SK-N-SH treated with all-trans-retinoic acid at 6 μM for 48 hours (cell line): Measurements from ENCODE around the gene NSFL1C.
A peak's percentile ranks its signal among the peaks of the same experiment; 100 is the strongest.

ENCODE experiments used
- ATAC-seq: fragments of 200-7000 bp; cut with Tn5 transposase; 3 replicates; pipeline ENCODE4 v1.9.1; 2020; ENCODE audit warnings: mild to moderate bottlenecking, moderate library complexity
- BACH2 ChIP-seq: fragments of 250-450 bp; sonication (Bioruptor Pico); IDR thresholded peaks from 2 replicates; pipeline ENCODE4 v1.9.0; 2021; ENCODE audit warnings: mild to moderate bottlenecking, borderline replicate concordance
- CSDC2 ChIP-seq: fragments of 250-450 bp; sonication (Bioruptor Pico); IDR thresholded peaks from 2 replicates; pipeline ENCODE4 v1.5.0; 2020; ENCODE audit warnings: mild to moderate bottlenecking, moderate library complexity
- ESRRG ChIP-seq: fragments of 250-450 bp; sonication (Bioruptor Pico); IDR thresholded peaks from 2 replicates; pipeline ENCODE4 v1.6.1; 2021; ENCODE audit warnings: mild to moderate bottlenecking
- GLIS3 ChIP-seq: fragments of 250-450 bp; sonication (Bioruptor Pico); IDR thresholded peaks from 2 replicates; pipeline ENCODE4 v1.5.0; 2020; ENCODE audit warnings: mild to moderate bottlenecking, moderate library complexity
- ISL1 ChIP-seq: fragments of 250-450 bp; sonication (Bioruptor Pico); IDR thresholded peaks from 2 replicates; pipeline ENCODE4 v2.1.2; 2022; ENCODE audit warnings: mild to moderate bottlenecking, moderate library complexity
- OSR1 ChIP-seq: fragments of 250-450 bp; sonication (Bioruptor Pico); IDR thresholded peaks from 2 replicates; pipeline ENCODE4 v1.8.0; 2022; ENCODE audit warnings: moderate library complexity, mild to moderate bottlenecking, inconsistent platforms
- PPARA ChIP-seq: fragments of 250-450 bp; sonication (Bioruptor Pico); IDR thresholded peaks from 2 replicates; pipeline ENCODE4 v1.5.0; 2020; ENCODE audit warnings: mild to moderate bottlenecking, borderline replicate concordance
- RARB ChIP-seq: fragments of 250-450 bp; sonication (Bioruptor Pico); IDR thresholded peaks from 2 replicates; pipeline ENCODE4 v1.8.0; 2021; ENCODE audit warnings: mild to moderate bottlenecking, moderate library complexity
- TCF4 ChIP-seq: fragments of 250-450 bp; sonication (Bioruptor Pico); IDR thresholded peaks from 2 replicates; pipeline ENCODE4 v1.8.0; 2021; ENCODE audit warnings: mild to moderate bottlenecking, moderate library complexity, borderline replicate concordance
- TOX ChIP-seq: fragments of 250-450 bp; sonication (Bioruptor Pico); IDR thresholded peaks from 2 replicates; pipeline ENCODE4 v1.8.0; 2021; ENCODE audit warnings: mild to moderate bottlenecking, moderate library complexity, borderline replicate concordance
- ZC3H10 ChIP-seq: fragments of 250-450 bp; sonication (Bioruptor Pico); IDR thresholded peaks from 2 replicates; pipeline ENCODE4 v1.5.1; 2021; ENCODE audit warnings: mild to moderate bottlenecking, moderate library complexity
- ZFP3 ChIP-seq: fragments of 250-450 bp; sonication (Bioruptor Pico); IDR thresholded peaks from 2 replicates; pipeline ENCODE4 v1.5.0; 2020; ENCODE audit warnings: mild to moderate bottlenecking, moderate library complexity
- ZFP30 ChIP-seq: fragments of 450-650 bp; formaldehyde crosslinking; IDR thresholded peaks from 2 replicates; pipeline ENCODE4 v1.5.0; 2022; ENCODE audit warnings: mild to moderate bottlenecking, moderate library complexity
- ZNF565 ChIP-seq: fragments of 450-650 bp; formaldehyde crosslinking; conservative IDR thresholded peaks from 2 replicates; pipeline ENCODE4 v1.5.0; 2020; ENCODE audit warnings: low read depth, mild to moderate bottlenecking, moderate library complexity
- ZNF70 ChIP-seq: fragments of 450-650 bp; formaldehyde crosslinking; IDR thresholded peaks from 2 replicates; pipeline ENCODE4 v1.5.0; 2020; ENCODE audit warnings: mild to moderate bottlenecking, moderate library complexity
- ZNF8 ChIP-seq: fragments of 450-650 bp; formaldehyde crosslinking; IDR thresholded peaks from 2 replicates; pipeline ENCODE4 v1.5.0; 2020; ENCODE audit warnings: mild to moderate bottlenecking, moderate library complexity
- TF ChIP-seq, protein P1 (sequence below): fragments of 250-450 bp; sonication (Bioruptor Pico); IDR thresholded peaks from 2 replicates; pipeline ENCODE4 v1.8.0; 2021; ENCODE audit warnings: low read depth, mild to moderate bottlenecking, moderate library complexity, borderline replicate concordance
- TF ChIP-seq, protein P2 (sequence below): fragments of 250-450 bp; sonication (Bioruptor Pico); IDR thresholded peaks from 2 replicates; pipeline ENCODE4 v1.5.1; 2020; ENCODE audit warnings: low read depth, mild to moderate bottlenecking, moderate library complexity
- TF ChIP-seq, protein P3 (sequence below): fragments of 250-450 bp; sonication (Bioruptor Pico); IDR thresholded peaks from 2 replicates; pipeline ENCODE4 v1.8.0; 2020; ENCODE audit warnings: mild to moderate bottlenecking, moderate library complexity, borderline replicate concordance
- TF ChIP-seq, protein P4 (sequence below): fragments of 250-450 bp; sonication (Bioruptor Pico); IDR thresholded peaks from 2 replicates; pipeline ENCODE4 v1.5.0; 2020; ENCODE audit warnings: mild to moderate bottlenecking, moderate library complexity

The NSFL1C gene

DNA sequence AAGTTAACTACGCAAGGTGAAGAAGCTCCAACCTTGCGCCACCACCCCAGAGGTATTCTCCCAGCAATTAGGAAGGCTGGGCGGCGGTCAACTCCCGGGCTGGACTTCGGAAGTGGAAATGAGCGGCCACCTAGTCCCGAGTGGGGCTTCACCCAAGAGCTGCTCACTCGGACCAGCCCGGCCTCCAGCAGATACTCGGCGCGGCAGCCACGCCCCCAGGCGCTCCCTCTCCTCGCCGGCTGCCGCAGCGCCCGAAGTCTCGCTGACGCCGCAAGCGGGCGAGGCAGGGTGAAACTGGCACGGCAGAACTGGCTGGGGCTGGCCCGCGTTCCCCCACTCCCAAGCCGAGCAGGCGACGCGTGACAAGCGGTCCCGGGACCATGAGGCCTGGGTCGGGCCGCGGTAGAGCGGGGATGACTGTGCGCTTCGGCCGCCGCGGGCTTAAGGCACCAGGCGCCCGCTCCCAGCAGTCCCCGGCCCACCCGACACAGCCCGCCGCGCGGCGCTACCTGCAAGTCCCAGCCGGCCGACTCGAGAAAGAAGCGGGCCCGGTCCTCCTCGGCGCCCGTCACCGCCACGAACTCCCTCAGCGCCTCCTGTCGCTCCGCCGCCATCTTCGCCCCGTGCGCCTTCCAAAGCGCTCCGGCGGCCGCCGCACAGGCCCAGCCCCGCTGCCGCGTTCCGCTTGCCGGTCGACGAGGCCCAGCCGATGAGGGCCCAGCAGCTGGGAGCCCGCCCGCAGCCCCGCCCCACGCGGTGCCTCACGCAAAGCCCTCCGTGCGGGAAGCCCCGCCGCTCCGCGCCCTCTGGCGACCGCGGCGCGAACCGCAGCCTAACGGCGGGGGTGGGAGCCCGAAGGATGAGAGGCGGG lies at the start of gene NSFL1C:
Gene NSFL1C, minus strand, starts transcription at position 639 of the 871 bp plus-strand sequence. Its CDS starts 25 bp downstream, at position 614.
- no peak for TF ChIP-seq ZFP30 (CRISPR knock-in tag)
- peak; percentile 64; the same call in 1 of the 2 replicates for TF ChIP-seq ZFP3 (CRISPR knock-in tag)
- TF ChIP-seq, all 23 proteins: peak for 1
- ATAC-seq: peak; percentile 95

DNA sequence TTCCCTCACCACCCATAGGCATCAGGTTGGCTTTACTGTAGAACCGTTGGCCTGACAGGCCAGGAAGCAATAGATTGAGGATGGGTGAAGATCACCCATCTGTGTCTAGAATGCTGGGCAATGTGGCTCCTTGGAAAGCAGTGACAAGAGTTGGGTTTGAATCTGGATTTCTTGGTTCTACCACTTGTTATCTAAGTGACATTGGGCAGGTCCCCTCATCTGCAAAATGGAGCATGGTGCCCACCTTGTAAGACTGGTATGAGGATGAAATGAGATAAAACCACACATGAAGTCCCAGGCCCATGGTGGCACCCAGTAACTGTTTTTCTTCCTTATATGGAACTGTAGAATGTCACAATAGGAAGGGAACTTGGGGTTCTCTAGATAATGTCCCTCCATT lies 47.2 kb upstream of the NSFL1C start:
- ATAC-seq: no peak
- TF ChIP-seq, protein P1, sequence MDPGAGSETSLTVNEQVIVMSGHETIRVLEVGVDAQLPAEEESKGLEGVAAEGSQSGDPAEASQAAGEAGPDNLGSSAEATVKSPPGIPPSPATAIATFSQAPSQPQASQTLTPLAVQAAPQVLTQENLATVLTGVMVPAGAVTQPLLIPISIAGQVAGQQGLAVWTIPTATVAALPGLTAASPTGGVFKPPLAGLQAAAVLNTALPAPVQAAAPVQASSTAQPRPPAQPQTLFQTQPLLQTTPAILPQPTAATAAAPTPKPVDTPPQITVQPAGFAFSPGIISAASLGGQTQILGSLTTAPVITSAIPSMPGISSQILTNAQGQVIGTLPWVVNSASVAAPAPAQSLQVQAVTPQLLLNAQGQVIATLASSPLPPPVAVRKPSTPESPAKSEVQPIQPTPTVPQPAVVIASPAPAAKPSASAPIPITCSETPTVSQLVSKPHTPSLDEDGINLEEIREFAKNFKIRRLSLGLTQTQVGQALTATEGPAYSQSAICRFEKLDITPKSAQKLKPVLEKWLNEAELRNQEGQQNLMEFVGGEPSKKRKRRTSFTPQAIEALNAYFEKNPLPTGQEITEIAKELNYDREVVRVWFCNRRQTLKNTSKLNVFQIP: no peak
- TF ChIP-seq, all 23 proteins: peak for 0

DNA sequence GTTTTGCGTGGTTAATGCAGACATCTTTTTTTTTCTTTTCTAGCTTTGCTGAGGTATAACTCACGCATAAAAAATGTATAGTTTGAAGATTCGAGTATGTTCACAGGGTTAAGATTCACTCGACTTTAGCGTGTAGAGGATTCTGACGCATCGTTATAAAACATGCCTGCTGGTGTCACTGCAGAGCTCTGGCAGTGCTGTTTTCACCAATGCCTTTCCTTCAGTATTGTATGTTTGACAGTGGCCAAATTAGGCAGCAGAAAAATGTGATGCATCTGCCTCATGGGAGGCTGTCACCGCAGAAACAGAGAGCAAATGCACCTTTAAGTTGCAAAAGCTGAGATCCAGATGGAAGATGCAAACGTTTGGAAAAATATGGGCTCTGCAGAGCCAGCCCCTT lies 42.6 kb upstream of the NSFL1C start:
- peak; percentile 88 for ATAC-seq
- TF ChIP-seq, protein P2, sequence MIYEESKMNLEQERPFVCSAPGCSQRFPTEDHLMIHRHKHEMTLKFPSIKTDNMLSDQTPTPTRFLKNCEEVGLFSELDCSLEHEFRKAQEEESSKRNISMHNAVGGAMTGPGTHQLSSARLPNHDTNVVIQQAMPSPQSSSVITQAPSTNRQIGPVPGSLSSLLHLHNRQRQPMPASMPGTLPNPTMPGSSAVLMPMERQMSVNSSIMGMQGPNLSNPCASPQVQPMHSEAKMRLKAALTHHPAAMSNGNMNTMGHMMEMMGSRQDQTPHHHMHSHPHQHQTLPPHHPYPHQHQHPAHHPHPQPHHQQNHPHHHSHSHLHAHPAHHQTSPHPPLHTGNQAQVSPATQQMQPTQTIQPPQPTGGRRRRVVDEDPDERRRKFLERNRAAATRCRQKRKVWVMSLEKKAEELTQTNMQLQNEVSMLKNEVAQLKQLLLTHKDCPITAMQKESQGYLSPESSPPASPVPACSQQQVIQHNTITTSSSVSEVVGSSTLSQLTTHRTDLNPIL (CRISPR knock-in tag): no peak
- no peak for TF ChIP-seq TOX
- no peak for TF ChIP-seq TCF4 (CRISPR knock-in tag)
- TF ChIP-seq GLIS3 (CRISPR knock-in tag): no peak
- TF ChIP-seq ZFP30 (CRISPR knock-in tag): no peak
- no peak for TF ChIP-seq BACH2 (CRISPR knock-in tag)
- no peak for TF ChIP-seq PPARA (CRISPR knock-in tag)
- TF ChIP-seq ZNF565: no peak
- no peak for TF ChIP-seq ESRRG (CRISPR knock-in tag)
- TF ChIP-seq, protein P3, sequence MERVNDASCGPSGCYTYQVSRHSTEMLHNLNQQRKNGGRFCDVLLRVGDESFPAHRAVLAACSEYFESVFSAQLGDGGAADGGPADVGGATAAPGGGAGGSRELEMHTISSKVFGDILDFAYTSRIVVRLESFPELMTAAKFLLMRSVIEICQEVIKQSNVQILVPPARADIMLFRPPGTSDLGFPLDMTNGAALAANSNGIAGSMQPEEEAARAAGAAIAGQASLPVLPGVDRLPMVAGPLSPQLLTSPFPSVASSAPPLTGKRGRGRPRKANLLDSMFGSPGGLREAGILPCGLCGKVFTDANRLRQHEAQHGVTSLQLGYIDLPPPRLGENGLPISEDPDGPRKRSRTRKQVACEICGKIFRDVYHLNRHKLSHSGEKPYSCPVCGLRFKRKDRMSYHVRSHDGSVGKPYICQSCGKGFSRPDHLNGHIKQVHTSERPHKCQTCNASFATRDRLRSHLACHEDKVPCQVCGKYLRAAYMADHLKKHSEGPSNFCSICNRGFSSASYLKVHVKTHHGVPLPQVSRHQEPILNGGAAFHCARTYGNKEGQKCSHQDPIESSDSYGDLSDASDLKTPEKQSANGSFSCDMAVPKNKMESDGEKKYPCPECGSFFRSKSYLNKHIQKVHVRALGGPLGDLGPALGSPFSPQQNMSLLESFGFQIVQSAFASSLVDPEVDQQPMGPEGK (CRISPR knock-in tag): no peak
- TF ChIP-seq ZNF8 (CRISPR knock-in tag): no peak
- no peak for TF ChIP-seq ZFP3 (CRISPR knock-in tag)
- no peak for TF ChIP-seq ZC3H10 (CRISPR knock-in tag)
- TF ChIP-seq CSDC2 (CRISPR knock-in tag): no peak
- TF ChIP-seq ZNF70 (CRISPR knock-in tag): no peak

DNA sequence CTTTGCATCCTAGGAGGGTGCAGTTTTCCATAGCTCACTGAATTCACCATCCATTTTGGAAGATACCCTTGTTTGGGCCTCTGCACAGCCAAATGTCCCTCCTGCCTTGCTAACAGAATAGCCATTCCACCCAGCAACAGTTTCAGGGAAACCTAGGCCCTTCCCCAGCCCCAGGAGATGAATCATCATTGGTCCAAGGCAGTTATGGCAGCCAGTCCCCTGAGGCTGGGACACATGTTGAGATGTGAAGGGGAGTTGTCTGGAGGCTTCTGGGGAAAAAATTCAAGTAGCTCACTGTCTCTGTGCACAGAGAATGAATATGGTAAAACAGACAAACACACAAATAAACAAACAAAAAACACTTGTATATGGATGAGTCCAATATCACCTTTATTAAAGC lies 41.9 kb upstream of the NSFL1C start:
- no peak for TF ChIP-seq ZC3H10 (CRISPR knock-in tag)
- TF ChIP-seq, protein P2 (CRISPR knock-in tag): no peak
- TF ChIP-seq TCF4 (CRISPR knock-in tag): no peak
- TF ChIP-seq OSR1 (CRISPR knock-in tag): no peak
- no peak for TF ChIP-seq ZNF70 (CRISPR knock-in tag)
- no peak for TF ChIP-seq ISL1 (CRISPR knock-in tag)
- no peak for TF ChIP-seq GLIS3 (CRISPR knock-in tag)
- no peak for TF ChIP-seq ZFP3 (CRISPR knock-in tag)
- ATAC-seq: no peak

DNA sequence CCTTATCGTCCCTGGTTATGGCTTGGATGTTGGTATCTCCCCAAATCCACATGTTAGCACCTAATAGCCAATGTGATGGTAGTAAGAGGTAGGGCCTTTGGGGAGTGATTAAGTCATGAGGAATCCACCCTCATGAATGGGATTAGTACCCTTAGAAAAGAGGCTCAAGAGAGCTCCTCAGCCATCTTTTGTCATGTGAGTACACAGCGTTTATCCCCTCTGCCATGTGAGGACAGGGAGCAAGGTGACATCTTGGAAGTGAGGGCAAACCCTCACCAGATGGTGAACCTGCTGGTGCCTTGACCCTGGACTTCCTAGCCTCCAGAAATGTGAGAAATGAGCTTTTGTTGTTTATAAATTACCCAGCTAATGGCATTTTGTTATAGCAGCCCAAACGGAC lies 40.6 kb upstream of the NSFL1C start:
- no peak for ATAC-seq
- TF ChIP-seq ZFP30 (CRISPR knock-in tag): no peak

DNA sequence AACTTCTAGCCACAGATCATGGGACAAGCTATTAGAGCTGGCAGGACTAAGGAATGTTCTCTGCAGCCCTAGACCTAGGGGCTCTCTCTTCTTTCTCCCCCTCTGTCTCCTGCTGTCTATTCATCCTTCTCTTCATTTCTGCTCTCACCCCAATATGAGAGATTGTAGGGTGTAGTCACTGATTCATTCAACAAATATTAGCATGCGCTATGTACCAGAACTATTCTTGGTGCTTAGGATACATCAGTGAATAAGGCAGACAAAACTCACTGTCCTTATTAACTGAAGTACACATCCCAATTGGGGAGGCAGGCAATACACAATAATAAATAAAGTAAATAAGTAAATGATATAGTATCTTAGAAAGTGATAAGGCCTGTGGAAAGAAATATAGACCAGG lies 39.2 kb upstream of the NSFL1C start:
- no peak for ATAC-seq
- TF ChIP-seq OSR1 (CRISPR knock-in tag) (no peak), ESRRG (CRISPR knock-in tag) (no peak), RARB (CRISPR knock-in tag) (no peak), TCF4 (CRISPR knock-in tag) (no peak), CSDC2 (CRISPR knock-in tag) (no peak), ISL1 (CRISPR knock-in tag) (no peak)
- TF ChIP-seq, protein P4, sequence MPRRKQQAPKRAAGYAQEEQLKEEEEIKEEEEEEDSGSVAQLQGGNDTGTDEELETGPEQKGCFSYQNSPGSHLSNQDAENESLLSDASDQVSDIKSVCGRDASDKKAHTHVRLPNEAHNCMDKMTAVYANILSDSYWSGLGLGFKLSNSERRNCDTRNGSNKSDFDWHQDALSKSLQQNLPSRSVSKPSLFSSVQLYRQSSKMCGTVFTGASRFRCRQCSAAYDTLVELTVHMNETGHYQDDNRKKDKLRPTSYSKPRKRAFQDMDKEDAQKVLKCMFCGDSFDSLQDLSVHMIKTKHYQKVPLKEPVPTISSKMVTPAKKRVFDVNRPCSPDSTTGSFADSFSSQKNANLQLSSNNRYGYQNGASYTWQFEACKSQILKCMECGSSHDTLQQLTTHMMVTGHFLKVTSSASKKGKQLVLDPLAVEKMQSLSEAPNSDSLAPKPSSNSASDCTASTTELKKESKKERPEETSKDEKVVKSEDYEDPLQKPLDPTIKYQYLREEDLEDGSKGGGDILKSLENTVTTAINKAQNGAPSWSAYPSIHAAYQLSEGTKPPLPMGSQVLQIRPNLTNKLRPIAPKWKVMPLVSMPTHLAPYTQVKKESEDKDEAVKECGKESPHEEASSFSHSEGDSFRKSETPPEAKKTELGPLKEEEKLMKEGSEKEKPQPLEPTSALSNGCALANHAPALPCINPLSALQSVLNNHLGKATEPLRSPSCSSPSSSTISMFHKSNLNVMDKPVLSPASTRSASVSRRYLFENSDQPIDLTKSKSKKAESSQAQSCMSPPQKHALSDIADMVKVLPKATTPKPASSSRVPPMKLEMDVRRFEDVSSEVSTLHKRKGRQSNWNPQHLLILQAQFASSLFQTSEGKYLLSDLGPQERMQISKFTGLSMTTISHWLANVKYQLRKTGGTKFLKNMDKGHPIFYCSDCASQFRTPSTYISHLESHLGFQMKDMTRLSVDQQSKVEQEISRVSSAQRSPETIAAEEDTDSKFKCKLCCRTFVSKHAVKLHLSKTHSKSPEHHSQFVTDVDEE (CRISPR knock-in tag): no peak
- TF ChIP-seq, protein P2 (CRISPR knock-in tag): no peak
